ENCODE measurements around the gene GCM1. TPM values are rescaled to one million over a fixed set of nuclear protein-coding genes. Genes with fewer than 3 reads are reported as not detected.

GCM1 gene
- total RNA-seq, 1 donor from 2014 or later: not detected

DNA sequence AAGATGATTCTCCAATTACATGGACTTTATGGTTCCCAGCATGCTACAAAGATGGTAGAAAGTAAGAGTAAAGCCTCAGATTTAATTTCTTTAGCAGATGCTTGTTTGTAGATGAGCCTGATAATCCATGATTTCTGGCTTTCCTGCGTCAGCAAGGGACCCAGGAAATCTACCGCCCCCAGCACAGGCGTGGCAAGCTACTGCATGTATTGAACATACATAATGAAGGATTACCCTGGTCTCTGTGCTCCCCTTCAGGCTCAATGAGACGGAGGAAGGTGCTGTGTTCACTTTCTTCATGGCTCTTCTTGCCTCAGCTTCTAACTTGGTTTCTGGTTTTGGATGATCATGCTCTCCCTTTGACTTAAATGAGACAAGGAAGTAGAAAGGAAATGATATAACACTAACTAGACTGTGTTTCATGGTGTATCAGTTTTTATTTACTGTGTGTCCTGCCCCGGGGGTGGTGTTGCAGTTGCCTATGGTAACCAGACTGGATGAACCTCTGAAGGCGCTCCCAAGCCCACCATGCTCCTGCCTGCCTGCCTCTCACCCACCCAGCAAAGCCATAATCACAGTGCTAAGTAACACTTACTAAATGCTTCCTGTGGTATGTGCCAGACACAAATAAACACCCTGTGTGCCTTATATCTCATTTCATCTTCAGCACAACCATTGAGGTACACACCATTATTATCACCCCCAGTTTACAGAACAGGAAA, 17.9 kb downstream of the GCM1 start:
- no peaks in the 10 kb centered on the region for H3K36me3 Mint-ChIP-seq (ENCODE audit: unreplicated experiment)
- no peak overlapping the region for H3K27ac Mint-ChIP-seq (ENCODE audit: unreplicated experiment)
- H3K27me3 Mint-ChIP-seq (ENCODE audit: unreplicated experiment): no peaks in the 10 kb centered on the region
- no peak for TF ChIP-seq CTCF (IDR thresholded peaks at IDR 0.05; ENCODE audit: partially characterized antibody, unreplicated experiment)
- H3K9me3 Mint-ChIP-seq (ENCODE audit: unreplicated experiment): no peaks in the 10 kb centered on the region
- no peaks in the 10 kb centered on the region for H3K4me1 Mint-ChIP-seq (ENCODE audit: low read depth, unreplicated experiment)
- H3K4me3 Mint-ChIP-seq (ENCODE audit: unreplicated experiment): no peak overlapping the region
- DNase-seq: no peak

- DNase-seq: no peak
- Mint-ChIP-seq H3K4me3 (ENCODE audit: unreplicated experiment) (no peak overlapping the region), H3K36me3 (ENCODE audit: unreplicated experiment) (no peaks in the 10 kb centered on the region), H3K27me3 (ENCODE audit: unreplicated experiment) (no peaks in the 10 kb centered on the region), H3K27ac (ENCODE audit: unreplicated experiment) (no peak overlapping the region), H3K4me1 (ENCODE audit: low read depth, unreplicated experiment) (peaks cover 2% of the 10 kb centered on the region), H3K9me3 (ENCODE audit: unreplicated experiment) (no peaks in the 10 kb centered on the region)
- no peak for TF ChIP-seq CTCF (IDR thresholded peaks at IDR 0.05; ENCODE audit: partially characterized antibody, unreplicated experiment)
Observed at GRCh38 chr6:53128842-53129241, 19.8 kb downstream of the GCM1 start.

GRCh38 chr6:53125276-53125675, 23.4 kb downstream of the GCM1 start:
- no peak overlapping the region for H3K27ac Mint-ChIP-seq (ENCODE audit: unreplicated experiment)
- peaks cover 3% of the 10 kb centered on the region for H3K9me3 Mint-ChIP-seq (ENCODE audit: unreplicated experiment)
- peaks cover 6% of the 10 kb centered on the region for H3K4me1 Mint-ChIP-seq (ENCODE audit: low read depth, unreplicated experiment)
- no peaks in the 10 kb centered on the region for H3K36me3 Mint-ChIP-seq (ENCODE audit: unreplicated experiment)
- no peak for TF ChIP-seq CTCF (IDR thresholded peaks at IDR 0.05; ENCODE audit: partially characterized antibody, unreplicated experiment)
- H3K4me3 Mint-ChIP-seq (ENCODE audit: unreplicated experiment): no peak overlapping the region
- no peaks in the 10 kb centered on the region for H3K27me3 Mint-ChIP-seq (ENCODE audit: unreplicated experiment)
- DNase-seq: no peak

DNA sequence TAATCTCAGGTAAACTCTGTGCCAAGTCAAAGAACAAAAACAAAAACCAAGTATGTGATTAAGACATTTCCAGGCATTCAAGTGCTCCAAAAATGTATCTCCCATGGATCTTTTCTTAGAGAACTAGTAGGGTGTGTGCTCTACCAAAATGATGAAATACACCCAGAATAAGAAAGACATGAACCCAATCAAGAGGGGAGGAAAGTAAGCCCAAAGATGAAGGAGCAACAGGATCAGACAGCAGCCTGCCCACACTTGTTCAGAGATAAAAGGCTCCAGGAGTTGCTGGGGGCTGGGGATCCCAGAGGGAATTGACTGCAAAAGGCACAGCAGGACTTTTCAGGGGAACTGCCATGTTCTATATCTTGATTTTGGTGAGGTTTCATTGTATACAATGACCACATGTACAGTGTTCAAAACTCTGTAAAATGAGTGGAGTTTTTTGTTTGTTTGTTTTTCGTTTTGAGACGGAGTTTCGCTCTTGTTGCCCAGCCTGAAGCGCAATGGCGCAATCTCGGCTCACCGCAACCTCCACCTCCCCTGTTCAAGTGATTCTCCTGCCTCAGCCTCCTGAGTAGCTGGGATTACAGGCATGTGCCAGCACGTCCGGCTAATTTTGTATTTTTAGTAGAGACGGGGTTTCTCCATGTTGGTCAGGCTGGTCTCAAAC, 24.4 kb downstream of the GCM1 start:
- H3K4me1 Mint-ChIP-seq (ENCODE audit: low read depth, unreplicated experiment): peaks cover 11% of the 10 kb centered on the region
- H3K27me3 Mint-ChIP-seq (ENCODE audit: unreplicated experiment): no peaks in the 10 kb centered on the region
- no peak overlapping the region for H3K4me3 Mint-ChIP-seq (ENCODE audit: unreplicated experiment)
- TF ChIP-seq CTCF (IDR thresholded peaks at IDR 0.05; ENCODE audit: partially characterized antibody, unreplicated experiment): no peak
- H3K36me3 Mint-ChIP-seq (ENCODE audit: unreplicated experiment): no peaks in the 10 kb centered on the region
- DNase-seq: peak; percentile 19
- peaks cover 3% of the 10 kb centered on the region for H3K9me3 Mint-ChIP-seq (ENCODE audit: unreplicated experiment)
- H3K27ac Mint-ChIP-seq (ENCODE audit: unreplicated experiment): no peak overlapping the region

GRCh38 chr6:53119772-53120409, 28.8 kb downstream of the GCM1 start:
- no peak for DNase-seq
- H3K4me1 Mint-ChIP-seq (ENCODE audit: low read depth, unreplicated experiment): peaks cover 11% of the 10 kb centered on the region
- peaks cover 3% of the 10 kb centered on the region for H3K9me3 Mint-ChIP-seq (ENCODE audit: unreplicated experiment)
- H3K27me3 Mint-ChIP-seq (ENCODE audit: unreplicated experiment): peaks cover 2% of the 10 kb centered on the region
- no peak overlapping the region for H3K27ac Mint-ChIP-seq (ENCODE audit: unreplicated experiment)
- no peak for TF ChIP-seq CTCF (IDR thresholded peaks at IDR 0.05; ENCODE audit: partially characterized antibody, unreplicated experiment)
- no peaks in the 10 kb centered on the region for H3K36me3 Mint-ChIP-seq (ENCODE audit: unreplicated experiment)
- H3K4me3 Mint-ChIP-seq (ENCODE audit: unreplicated experiment): no peak overlapping the region
